ENCODE measurements around the gene GNA12.
"Not testable (repeated sequence)": the region's sequence is repeated elsewhere in the genome, so short reads cannot be mapped to it uniquely, and the experiment has no call there.

The GNA12 gene

DNA sequence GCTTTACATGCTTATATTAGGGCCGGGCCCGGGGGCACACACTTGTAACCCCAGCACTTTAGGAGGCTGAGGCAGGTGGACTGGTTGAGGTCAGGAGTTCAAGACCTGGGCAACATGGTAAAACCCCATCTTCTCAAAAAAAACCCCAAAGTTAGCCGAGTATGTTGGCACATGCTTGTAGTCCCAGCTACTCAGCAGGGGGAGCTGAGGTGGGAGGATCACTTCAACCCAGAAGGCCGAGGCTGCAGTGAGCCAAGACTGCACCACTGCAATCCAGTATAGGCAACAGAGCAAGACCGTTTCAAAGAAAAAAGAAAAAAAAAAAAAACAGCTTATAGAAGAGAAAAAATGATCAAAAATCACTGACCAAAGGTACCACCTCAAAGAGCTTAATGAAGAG lies 93.0 kb downstream of the GNA12 start:
- no peak for DNase-seq (ENCODE audit: low read depth)

DNA sequence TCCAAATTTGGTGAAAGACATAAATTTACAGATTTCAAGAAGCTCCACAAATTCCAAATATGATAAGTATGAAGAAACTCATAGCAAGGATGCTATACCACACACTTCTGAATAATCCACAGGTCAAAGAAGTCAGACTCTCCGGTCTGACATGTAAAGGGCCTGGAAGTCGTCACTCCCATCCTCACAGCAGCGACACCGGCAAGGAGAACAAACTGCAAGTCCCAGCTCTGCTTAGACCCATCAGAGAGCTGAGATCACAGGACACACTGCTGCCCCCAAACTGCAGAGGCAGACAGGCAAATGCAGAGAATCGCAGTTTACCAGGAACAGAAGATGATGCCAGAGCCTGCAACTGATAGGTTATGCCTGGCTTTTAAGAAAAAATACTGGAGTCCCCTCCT lies 94.1 kb downstream of the GNA12 start:
- DNase-seq (ENCODE audit: low read depth), result no peak

DNA sequence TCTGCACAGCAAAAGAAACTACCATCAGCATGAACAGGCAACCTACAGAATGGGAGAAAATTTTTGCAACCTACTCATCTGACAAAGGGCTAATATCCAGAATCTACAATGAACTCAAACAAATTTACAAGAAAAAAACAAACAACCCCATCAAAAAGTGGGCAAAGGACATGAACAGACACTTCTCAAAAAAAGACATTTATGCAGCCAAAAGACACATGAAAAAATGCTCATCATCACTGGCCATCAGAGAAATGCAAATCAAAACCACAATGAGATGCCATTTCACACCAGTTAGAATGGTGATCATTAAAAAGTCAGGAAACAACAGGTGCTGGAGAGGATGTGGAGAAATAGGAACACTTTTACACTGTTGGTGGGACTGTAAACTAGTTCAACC lies 95.4 kb downstream of the GNA12 start:
- not testable (repeated sequence) for DNase-seq (ENCODE audit: low read depth)

DNA sequence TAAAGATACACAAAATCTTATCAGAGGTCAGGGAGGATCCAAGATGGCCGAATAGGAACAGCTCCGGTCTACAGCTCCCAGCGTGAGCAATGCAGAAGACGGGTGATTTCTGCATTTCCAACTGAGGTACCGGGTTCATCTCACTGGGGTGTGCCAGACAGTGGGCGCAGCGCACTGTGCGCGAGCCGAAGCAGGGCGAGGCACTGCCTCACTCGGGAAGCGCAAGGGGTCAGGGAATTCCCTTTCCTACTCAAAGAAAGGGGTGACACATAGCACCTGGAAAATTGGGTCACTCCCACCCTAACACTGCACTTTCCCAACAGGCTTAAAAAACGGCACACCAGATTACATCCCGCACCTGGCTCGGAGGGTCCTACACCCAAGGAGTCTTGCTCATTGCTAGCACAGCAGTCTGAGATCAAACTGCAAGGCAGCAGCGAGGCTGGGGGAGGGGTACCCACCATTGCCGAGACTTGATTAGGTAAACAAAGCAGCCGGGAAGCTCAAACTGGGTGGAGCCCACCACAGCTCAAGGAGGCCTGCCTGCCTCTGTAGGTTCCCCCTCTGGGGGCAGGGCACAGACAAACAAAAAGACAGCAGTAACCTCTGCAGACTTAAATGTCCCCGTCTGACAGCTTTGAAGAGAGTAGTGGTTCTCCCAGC lies 100.5 kb downstream of the GNA12 start:
- DNase-seq (ENCODE audit: low read depth), result not testable (repeated sequence)

DNA sequence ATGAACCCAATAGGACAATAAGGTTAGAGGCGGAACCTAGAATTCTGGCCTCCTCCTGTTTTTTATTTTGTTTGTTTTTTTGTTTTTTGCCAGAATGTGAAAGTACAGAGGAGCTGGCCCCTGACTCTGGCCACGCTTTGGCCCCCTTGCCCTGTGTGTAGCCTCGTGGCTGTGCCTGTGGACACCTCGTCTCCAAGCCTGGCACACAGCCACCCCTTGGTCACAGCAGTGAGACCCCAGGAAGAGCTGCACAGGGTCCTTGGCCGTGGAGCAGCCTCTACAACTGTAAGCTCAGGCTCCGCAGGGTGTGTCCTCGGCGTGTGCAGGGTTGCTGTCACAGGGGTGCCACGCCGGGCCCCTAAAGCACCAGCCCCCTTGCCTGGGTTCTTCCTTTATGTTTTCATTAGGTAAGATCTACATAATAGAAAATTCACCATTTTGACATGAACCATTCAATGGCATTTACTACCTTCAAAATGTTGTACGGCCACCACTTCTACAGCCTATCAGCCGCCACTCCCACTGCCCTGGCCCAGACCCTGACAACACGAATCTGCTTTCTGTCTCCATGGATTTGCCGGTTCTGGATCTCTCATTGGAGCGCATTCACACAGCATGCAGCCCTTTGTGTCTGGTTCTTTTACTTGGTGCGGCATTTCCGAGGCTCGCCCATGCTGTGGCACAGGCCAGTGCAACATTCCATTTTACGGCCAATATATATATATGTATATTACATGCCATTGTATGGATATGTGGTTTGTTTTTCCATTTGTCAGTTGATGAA lies 105.2 kb downstream of the GNA12 start:
- DNase-seq (ENCODE audit: low read depth), result no peak

DNA sequence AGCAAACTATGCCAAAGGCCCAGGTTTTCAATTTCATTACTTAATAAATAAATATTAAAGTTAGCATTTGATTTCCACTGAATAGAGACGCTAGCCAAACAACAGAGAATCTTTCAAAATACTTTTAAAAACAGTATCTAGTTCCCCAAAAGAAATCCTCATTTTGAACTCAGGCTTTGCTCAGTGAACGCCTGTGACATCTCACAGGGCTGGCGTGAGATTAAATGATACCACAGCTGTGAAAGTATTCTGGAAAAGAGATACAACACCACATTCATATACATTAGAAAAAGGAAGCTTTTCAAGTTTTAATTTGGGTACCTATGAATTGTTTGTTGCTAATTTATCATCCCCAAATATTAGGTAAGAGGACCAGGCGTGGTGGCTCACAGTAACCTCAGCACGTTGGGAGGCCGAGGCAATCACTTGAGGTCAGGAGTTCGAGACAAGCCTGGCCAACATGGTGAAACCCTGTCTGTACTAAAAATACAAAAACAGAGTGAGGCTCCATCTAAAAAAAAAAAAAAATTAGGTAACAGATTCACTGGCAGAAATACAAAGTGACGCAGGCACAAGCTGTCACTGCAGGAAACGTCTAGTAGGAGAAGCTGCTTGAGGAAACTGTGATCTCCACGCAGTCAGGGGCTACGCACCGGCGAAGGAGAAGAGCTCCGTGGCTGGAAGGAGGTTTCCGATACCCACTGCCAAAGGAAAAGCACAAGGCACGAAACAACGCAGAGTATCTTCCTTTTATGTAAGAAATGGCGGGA lies 106.2 kb downstream of the GNA12 start:
- DNase-seq (ENCODE audit: low read depth), result no peak

DNA sequence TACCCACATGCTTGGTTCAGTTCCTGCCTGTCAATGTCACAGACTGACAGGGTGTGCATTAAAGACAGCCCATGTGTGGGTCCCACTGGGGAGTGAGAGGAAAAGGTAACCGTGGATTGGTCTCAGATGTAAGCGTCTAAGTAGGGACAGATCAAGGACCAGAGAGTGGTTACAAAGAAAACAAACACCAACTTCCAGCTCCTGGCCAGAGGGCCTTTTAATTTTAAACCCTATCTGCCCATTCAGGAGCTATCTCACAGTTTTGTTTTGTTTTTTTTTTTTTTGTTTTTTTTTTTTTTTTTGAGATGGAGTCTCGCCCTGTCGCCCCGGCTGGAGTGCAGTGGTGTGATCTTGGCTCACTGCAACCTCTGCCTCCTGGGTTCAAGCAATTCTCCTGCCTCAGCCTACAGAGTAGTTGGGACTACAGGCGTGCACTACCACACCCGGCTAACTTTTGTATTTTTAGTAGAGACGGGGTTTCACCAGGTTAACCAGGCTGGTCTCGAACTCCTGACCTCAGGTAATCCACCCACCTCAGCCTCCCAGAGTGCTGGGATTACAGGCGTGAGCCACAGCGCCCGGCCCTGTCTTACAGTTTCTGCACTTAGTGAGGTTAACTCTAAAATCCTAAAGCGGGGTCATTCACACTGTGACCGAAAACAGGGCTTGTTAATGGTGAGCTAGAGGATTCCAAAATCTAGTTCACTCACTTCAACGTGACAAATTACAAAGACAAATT lies 106.9 kb downstream of the GNA12 start:
- not testable (repeated sequence) for DNase-seq (ENCODE audit: low read depth)

DNA sequence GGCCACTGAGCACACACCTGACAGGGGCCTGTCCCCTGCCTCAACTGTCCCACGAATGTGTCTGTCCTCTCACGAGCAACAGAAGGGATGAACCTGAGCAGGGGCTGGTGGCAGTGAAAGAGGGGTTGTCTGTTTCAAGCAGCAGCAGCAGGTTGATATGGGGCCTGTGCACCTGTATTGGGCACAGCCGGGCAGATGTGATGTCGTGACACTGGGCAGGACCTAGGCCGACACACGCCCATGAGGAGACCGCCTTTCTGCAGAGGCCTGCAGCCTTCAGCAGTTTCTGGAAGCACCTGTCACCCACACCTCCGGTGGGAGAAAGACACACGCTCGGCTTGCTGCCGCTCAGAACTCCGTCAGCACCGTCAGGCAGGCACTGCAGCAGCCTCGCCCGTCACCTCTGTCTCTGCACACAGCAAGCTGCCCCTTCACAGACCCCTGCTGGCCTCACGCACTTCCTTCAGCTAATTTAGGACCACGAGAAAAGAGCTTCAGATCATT lies 107.6 kb downstream of the GNA12 start:
- DNase-seq (ENCODE audit: low read depth), result no peak

DNA sequence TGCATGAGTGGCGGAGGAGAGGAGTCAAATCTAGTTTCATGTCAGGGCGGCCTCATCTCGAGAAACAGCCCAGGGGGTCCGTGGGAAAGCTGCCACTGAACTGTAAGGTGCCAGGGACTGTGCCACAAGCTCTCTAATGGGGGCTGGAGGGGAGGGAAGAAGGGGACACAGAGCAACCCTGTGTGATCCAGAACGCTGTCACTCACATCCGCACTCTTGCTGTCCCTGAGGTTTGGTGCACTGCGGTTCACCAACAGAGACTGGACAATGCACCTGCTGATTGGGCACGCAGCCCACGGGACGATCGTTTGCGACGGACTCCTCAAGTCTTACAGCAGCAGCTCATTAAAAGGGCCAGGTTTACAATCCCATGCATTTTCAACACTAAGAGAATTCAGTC lies 108.4 kb downstream of the GNA12 start:
- DNase-seq (ENCODE audit: low read depth), result no peak

DNA sequence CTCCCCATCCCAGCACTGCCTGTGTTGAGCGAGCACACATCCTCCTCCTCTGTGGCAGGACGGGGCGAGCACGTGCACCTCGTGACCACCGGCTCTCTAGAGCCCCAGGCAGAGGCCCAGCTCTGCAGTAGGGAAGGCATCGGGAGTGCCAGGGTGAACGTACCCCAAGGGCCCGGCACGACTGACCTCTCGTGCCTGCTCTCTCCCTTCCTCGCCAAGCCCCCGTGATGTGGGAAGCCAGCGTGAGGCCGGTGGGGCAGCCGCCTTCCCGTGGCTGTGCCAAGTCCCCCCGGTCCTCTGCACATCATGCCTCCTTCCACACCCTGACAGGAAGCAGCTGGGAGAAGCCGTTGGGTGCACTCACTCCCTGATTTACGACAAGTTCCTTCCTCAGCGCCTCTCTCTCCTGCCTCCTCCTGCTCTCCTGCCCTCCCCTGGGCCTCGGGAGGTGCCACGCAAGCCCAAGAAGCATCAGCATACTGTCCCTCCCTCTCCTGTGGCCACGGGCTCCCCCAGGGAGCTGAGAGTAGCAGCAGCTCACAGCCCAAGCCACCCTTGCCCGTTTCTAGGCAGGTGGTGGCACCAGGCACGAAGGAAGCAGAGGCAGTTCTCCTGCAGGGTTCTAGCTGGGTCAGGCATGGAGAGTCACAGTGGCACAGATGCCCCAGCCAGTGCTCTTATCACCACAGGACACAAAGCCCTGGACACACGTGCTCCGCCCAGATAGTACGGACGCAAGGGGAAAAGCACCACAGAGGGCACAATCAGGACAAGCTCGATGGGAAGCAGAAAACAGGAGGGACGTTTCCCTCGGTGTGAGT lies 109.1 kb downstream of the GNA12 start:
- no peak for DNase-seq (ENCODE audit: low read depth)

DNA sequence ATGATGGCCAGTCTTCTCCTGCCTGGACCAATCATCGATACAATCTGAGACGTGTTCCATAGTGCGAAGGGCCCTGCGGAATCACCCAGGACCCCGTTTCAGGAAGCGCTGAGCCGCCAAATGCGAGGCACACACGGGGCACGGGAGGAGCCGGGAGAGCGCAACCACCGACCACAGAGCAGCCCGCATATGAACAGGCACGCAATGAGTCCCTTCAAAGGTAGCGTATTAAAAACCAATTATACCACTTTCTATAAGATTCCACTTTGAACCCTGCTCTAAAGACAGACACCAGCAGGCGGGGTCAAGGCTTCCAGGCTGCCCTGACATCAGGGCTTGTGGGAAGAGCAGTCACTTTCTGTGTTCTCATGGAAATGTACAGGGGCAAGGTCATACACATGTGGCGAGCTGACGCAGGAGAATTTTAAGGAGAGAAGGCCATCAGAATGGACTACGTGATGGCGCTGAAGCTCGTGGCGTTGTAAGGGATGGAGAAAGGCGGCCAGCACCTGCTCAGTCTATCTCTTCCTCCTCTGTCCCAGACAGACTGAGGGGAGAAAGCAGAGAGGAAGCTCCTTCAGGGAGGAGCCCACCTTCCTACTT lies 109.9 kb downstream of the GNA12 start:
- DNase-seq (ENCODE audit: low read depth), result no peak

DNA sequence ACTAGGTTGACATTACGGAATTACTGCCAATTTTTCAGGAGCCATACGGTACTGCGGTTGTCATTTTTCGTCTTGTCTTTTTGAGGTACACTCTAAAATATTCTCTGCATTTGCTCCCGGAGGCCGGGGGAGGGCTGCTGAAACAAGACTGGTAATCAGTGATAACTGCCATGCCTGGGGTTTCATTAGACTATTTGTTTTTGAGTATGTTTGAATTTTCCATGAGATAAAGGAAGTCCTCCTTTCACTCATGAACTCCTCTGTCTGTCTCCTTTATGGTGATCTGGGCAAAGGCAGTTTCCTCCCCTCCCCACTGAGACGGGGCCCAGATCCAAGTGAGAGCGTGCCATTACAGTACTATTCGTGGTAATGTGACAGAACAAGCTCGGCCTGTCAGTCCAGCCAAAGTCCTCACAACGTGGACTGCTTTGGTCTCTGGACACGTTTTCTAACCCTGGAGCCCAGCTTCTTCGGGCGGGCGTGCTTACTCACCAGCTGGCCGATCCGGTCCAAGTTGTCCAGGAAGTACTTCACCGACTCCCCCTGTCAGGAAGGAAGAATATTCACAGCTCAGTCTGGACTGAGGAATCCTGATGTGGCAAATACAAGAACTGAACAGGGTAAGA lies 111.0 kb downstream of the GNA12 start:
- no peak for DNase-seq (ENCODE audit: low read depth)

DNA sequence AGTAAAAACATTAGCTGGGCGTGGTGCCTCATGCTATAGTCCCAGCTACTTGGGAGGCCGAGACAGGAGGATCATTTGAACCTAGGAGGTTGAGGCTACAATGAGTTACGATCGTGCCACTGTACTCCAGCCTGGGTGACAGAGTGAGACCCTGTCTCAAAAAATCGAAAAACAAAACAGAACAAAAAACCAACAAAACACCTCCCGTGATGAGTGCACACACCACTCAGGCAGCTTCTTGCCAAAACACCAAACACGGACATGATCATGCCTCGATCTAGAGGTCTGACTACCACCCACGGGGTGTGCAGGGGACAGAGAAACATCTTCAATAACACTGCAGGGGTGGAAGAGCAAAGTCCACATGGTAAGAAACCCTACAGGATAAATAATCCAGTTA lies 111.7 kb downstream of the GNA12 start:
- DNase-seq (ENCODE audit: low read depth), result no peak

DNA sequence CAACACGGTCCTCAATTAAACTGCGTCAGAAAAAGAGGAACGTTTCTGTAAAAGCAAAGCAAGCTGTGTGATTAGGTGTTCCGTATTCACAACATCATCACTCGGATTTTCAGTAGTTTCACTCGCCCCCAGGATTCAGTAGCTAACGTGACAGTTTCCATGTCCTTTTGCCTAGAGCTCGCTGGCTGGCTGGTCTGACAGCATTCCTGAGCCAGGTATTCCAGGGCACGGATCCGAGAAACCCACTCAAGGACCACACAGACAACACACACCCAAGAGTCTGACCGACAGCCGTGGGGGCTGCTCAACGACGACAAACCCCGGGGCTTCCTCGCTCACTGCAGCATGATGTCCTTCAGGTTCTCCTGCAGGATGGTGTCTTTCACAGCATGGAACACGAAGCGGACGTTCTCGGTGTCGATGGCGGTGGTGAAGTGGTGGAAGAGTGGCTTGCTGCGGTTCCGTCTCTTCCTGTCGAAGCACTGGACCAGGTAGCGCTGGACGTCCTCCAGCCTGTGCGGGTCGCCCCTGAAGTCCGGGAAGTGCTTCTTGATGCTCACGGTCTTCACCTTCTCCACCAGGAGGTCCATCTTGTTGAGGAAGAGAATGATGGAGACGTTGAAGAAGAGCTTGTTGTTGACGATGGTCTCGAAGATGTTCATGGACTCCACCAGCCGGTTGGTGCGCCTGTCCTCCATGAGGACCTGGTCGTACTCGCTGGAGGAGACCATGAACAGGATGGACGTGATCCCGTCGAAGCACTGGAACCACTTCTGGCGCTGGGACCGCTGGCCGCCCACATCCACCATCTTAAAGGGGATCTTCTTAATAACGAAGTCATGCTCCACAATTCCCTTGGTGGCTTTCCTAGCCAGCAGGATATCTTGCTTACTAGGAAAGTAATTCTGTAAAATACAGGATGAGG lies 113.0 kb downstream of the GNA12 start:
- no peak for DNase-seq (ENCODE audit: low read depth)

DNA sequence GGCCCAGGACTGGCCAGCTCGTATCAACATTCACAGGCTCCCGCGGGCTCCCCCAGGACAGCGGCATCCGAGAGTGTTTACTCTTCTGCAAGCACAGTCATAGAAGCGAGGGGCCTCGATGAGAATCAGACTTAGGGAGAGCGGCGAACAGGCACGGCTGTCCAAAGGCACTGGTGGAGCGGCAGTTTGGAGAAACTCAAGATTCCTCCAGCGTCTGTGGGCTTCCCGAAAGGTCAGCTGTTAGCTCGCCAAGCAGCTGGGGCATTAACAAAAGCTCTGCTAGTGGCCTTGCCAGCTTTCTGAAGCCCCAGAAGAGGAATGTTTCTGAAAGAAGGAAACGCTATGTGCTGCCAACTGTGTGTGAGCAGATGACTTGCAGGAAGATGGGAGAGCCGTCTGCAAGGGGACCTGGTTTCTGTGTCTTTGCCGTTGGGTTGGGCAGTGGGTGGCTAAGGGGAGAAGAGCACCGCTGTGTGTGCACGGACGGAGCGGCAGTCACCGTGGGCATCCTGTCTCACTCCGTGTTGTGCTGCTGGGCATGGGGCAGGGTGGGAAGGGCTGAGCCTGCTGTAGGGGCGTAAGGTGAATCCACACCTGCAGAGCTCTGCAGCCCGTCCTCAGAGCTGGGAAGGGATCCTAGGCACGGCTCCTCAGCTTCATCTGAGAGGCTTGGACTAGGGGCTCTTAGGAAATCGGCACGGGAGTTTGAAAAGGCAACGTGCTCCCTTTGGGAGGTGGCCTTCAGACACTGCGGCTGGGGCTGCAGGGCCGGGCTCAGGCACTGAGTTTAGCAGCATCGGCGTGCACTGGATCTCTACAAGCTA lies 114.0 kb downstream of the GNA12 start:
- DNase-seq (ENCODE audit: low read depth), result no peak

DNA sequence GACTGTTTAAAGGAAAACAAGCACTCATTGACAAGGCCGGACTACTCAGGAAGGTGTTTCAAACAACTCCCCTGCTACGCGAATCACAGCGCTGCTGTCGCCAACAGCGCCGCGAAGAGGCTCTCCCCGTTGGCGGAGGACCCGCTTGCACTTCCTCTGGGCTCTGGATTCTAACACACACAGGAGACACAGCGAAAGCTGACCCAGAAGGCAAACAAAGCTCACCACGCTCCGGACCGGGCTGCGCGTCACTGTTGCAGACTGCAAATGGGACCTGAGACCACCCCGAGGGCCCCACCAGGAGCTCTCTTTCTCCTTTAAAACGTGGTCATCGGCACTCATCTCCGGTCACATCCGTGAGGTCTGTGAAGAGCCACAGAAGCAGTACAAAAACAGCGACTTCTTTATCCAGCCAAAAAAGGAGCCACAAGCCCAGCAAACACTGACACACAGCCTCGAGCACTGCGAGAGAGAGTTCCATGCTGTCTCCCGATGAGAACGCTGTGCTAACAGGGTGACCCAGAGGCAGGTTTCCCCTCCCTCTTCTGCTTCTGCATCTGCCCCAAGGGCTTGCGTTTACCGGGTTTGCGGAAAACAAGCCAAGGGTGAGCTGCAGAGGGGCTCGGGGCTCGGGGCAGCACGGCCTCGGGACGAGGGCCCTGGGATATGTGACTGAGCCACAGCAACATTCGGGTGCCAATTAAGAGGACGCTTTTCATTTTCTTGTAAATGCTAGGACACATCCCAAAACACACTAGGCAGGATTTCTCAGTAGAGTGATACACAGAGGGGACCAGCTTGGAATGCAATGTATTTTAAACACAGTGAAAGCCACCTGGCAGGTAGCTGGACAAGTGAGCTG lies 114.8 kb downstream of the GNA12 start:
- no peak for DNase-seq (ENCODE audit: low read depth)

DNA sequence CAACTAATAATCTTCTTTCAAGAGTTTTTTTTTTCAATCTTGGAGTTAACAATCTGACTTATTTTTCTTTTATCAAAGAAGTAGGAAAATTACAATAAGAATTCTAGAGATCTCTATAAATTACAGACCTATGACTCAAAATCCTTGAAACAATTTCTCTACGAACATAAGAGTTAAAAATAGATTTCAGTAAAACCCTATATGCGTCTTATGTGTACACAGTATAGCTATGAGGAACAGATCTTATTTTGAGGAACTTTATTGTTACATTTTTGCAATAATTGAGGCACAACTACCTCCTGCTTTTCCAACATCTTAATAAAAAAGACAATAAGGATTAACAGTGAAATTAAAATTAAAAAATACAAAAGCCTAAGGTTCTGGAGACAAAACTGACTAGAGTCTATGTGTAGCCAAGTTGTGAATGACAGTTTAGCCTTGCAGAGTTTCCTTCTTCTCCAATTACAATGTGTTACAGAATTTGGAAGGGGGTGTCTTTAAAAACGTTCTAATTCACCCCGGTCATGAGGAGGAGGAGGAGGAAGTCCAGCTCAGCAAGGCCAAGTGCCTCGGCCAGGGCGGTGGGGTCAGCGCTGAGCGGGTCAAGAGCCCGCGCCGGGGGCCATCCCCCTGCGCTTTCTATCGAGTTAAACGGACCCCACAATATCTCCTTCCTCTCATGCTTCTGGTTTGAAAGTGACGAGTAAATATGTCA lies 115.6 kb downstream of the GNA12 start:
- no peak for DNase-seq (ENCODE audit: low read depth)

All from T follicular helper cell (primary cell).